22Rv1 (cell line): ENCODE results near the gene CDHR3.

ENCODE experiments used
- ZFX ChIP-seq: fragments of 450-650 bp; IDR thresholded peaks from 2 replicates; pipeline ENCODE4 v1.6.1; 2017; ENCODE audit warnings: antibody characterized with exemption, borderline replicate concordance
- TF ChIP-seq, protein P1 (sequence below): fragments of 450-650 bp; IDR thresholded peaks from 2 replicates; pipeline ENCODE4 v1.5.1; 2017; ENCODE audit warnings: mild to moderate bottlenecking

DNA sequence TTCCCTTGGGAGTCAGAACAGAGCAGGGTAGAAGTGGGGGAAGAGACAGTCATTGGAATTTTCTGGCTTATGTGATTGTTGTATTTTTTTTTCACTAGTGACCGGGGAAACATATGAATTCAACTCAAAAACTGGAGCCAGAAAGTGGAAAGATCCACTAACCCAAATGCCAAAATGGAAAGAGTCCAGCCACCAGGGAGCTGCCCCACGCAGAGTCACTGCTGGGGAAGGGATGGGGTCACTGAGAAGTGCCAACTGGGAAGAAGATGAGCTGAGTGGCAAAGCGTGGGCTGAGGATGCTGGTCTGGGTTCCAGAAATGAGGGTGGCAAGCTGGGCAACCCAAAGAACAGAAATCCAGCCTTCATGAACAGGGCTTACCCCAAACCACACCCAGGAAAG, 69.2 kb downstream of the CDHR3 start:
- TF ChIP-seq, protein P1, sequence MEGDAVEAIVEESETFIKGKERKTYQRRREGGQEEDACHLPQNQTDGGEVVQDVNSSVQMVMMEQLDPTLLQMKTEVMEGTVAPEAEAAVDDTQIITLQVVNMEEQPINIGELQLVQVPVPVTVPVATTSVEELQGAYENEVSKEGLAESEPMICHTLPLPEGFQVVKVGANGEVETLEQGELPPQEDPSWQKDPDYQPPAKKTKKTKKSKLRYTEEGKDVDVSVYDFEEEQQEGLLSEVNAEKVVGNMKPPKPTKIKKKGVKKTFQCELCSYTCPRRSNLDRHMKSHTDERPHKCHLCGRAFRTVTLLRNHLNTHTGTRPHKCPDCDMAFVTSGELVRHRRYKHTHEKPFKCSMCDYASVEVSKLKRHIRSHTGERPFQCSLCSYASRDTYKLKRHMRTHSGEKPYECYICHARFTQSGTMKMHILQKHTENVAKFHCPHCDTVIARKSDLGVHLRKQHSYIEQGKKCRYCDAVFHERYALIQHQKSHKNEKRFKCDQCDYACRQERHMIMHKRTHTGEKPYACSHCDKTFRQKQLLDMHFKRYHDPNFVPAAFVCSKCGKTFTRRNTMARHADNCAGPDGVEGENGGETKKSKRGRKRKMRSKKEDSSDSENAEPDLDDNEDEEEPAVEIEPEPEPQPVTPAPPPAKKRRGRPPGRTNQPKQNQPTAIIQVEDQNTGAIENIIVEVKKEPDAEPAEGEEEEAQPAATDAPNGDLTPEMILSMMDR, result no peak
- no peak for TF ChIP-seq ZFX
